ENCODE data around the gene CCNY.

CCNY gene

GRCh38 chr10:35377050-35377728 lies 40.9 kb downstream of the CCNY start:
- no peaks in the 10 kb centered on the region for H3K9me3 ChIP-seq (ENCODE audit: control insufficient read depth, low read length)
- H3K27ac ChIP-seq: no peak overlapping the region
- H3K79me2 ChIP-seq: peaks cover 59% of the 10 kb centered on the region
- H3K27me3 ChIP-seq (ENCODE audit: control insufficient read depth, insufficient read depth, low read length): no peaks in the 10 kb centered on the region
- H3K9ac ChIP-seq: no peak overlapping the region
- no peak overlapping the region for H2AFZ ChIP-seq
- peaks cover 6% of the 10 kb centered on the region for H3K4me1 ChIP-seq
- no peak overlapping the region for H3K4me3 ChIP-seq (ENCODE audit: low read depth, low read length)
- TF ChIP-seq, protein P1, sequence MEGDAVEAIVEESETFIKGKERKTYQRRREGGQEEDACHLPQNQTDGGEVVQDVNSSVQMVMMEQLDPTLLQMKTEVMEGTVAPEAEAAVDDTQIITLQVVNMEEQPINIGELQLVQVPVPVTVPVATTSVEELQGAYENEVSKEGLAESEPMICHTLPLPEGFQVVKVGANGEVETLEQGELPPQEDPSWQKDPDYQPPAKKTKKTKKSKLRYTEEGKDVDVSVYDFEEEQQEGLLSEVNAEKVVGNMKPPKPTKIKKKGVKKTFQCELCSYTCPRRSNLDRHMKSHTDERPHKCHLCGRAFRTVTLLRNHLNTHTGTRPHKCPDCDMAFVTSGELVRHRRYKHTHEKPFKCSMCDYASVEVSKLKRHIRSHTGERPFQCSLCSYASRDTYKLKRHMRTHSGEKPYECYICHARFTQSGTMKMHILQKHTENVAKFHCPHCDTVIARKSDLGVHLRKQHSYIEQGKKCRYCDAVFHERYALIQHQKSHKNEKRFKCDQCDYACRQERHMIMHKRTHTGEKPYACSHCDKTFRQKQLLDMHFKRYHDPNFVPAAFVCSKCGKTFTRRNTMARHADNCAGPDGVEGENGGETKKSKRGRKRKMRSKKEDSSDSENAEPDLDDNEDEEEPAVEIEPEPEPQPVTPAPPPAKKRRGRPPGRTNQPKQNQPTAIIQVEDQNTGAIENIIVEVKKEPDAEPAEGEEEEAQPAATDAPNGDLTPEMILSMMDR (IDR thresholded peaks at IDR 0.05): no peak
- no peak overlapping the region for H3K4me2 ChIP-seq (ENCODE audit: low read length)
- no peaks in the 10 kb centered on the region for H3K36me3 ChIP-seq (ENCODE audit: control insufficient read depth, insufficient read depth, low read length)

DNA sequence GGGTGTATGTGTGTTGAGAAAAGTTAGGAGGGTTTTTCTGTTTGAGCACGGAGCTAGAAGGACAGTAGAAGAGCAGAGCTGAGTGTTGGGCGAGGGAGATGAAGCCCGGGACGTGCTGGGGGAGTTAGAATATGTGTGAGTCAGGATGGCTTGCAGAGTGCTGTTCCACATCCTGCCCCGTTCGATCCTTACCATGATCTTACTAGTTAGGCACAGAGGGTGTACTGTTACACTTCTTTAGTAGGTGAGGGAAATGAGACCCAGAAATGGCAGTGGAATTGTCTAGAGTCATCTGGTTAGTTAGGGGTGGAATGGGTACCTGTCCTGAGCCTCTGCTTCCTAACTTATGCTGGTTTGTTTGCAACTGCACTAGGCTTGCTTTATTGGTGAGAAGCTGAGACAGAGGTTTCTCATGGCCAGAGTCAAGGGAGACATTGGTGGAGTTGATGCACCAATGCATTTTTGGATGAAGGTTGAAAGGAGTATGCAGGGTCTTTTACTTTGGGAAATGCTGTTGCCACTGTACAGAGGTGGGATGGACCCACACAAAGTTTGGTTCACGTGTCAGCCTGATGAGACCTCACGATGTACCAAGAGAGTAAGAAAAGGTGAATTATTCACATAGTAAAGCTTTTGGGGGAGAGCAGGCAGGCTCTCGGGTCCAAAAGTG lies 42.4 kb downstream of the CCNY start:
- Histone ChIP-seq H3K9ac (no peak overlapping the region), H3K27ac (peak overlapping the region; percentile 54), H3K79me2 (peaks cover 56% of the 10 kb centered on the region), H3K9me3 (ENCODE audit: control insufficient read depth, low read length) (no peaks in the 10 kb centered on the region), H2AFZ (no peak overlapping the region), H3K4me2 (ENCODE audit: low read length) (no peak overlapping the region), H3K4me1 (peaks cover 6% of the 10 kb centered on the region), H3K4me3 (ENCODE audit: low read depth, low read length) (no peak overlapping the region), H3K36me3 (ENCODE audit: control insufficient read depth, insufficient read depth, low read length) (no peaks in the 10 kb centered on the region), H3K27me3 (ENCODE audit: control insufficient read depth, insufficient read depth, low read length) (no peaks in the 10 kb centered on the region)
- TF ChIP-seq, protein P1 (IDR thresholded peaks at IDR 0.05): no peak

DNA sequence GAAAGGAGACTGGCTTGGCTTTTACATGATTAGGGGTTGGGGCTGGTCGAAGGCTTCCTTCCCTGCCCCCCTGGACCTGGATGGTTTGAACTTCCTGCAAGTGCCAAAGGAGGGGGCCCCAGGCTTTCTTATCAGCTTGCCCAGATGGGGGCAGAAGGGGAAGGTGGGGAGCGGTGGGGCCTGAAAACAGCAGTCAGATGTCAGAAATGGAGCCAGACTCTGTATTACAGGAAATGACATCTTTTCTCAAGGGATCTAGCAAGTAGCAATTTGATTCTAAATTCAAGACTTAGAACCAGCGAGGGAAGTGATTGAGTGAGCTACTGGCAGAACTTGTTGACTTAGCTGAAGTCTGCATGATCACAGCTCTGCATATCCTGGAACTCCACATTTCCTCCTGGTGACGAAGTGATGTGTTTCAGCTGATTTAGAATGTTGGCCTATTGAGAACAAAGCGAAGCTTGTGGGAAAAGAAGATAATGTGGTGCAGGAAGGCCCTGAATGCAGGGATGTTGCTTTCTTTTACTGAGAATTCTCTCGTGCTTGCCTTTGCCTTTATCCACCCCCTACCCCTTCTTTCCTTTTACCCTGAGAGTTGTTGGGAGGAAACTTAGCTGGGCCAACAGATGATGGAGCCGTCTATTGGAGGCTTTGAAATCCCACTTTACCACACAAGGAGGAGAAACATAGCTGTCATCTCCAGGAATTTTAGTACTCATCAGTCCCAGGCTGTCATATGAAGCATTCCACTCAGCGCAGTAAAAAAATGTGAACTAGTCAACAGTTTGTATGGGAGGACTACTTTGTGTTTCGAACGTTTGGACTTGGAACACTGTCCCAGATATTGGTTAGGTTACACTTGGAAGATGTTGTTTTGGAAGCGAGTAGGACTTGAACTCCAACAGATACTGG lies 43.2 kb downstream of the CCNY start:
- H3K79me2 ChIP-seq: peaks cover 56% of the 10 kb centered on the region
- peak overlapping the region; percentile 54 for H3K27ac ChIP-seq
- H3K9me3 ChIP-seq (ENCODE audit: control insufficient read depth, low read length): no peaks in the 10 kb centered on the region
- peaks cover 6% of the 10 kb centered on the region for H3K4me1 ChIP-seq
- TF ChIP-seq, protein P1 (IDR thresholded peaks at IDR 0.05): no peak
- H2AFZ ChIP-seq: no peak overlapping the region
- H3K4me3 ChIP-seq (ENCODE audit: low read depth, low read length): no peak overlapping the region
- H3K36me3 ChIP-seq (ENCODE audit: control insufficient read depth, insufficient read depth, low read length): no peaks in the 10 kb centered on the region
- no peak overlapping the region for H3K4me2 ChIP-seq (ENCODE audit: low read length)
- no peak overlapping the region for H3K9ac ChIP-seq
- H3K27me3 ChIP-seq (ENCODE audit: control insufficient read depth, insufficient read depth, low read length): no peaks in the 10 kb centered on the region

DNA sequence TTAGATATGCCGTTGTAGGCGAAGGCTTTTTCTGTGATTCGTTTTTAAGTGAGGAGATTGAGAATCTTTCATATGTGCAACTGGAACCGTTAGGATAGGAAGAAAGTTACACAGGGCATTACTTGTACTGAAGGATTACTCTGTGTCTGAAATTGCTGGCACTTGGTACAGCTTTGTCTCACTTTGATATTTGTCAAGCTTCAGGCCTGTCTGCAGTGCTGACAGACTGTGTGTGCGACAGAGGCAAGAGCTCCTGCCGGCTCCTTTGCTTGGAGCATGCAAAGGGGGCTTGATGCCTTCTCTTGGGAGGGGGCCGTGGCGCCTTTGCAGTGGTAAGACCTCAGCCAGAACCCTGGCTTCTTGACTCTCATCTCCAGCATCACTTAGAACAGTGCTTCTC lies 45.8 kb downstream of the CCNY start:
- Histone ChIP-seq H3K79me2 (peaks cover 50% of the 10 kb centered on the region), H3K27me3 (ENCODE audit: control insufficient read depth, insufficient read depth, low read length) (no peaks in the 10 kb centered on the region), H3K27ac (no peak overlapping the region), H3K4me2 (ENCODE audit: low read length) (no peak overlapping the region), H2AFZ (no peak overlapping the region), H3K36me3 (ENCODE audit: control insufficient read depth, insufficient read depth, low read length) (no peaks in the 10 kb centered on the region), H3K9me3 (ENCODE audit: control insufficient read depth, low read length) (no peaks in the 10 kb centered on the region), H3K9ac (no peak overlapping the region), H3K4me3 (ENCODE audit: low read depth, low read length) (no peak overlapping the region), H3K4me1 (peaks cover 6% of the 10 kb centered on the region)
- TF ChIP-seq, protein P1 (IDR thresholded peaks at IDR 0.05): no peak
